Stimulated activated naive CD4-positive, alpha-beta T cell treated with Interleukin-2 at 50 U/mL for 16 hours (primary cell): ENCODE data around the gene SSX4.
"Not testable (repeated sequence)": the region's sequence is repeated elsewhere in the genome, so short reads cannot be mapped to it uniquely, and the experiment has no call there.

ENCODE experiments used
- DNase-seq: peaks from one replicate; lab custom pipeline; 2025; lab: John Stamatoyannopoulos, UW

The SSX4 gene, protein sequence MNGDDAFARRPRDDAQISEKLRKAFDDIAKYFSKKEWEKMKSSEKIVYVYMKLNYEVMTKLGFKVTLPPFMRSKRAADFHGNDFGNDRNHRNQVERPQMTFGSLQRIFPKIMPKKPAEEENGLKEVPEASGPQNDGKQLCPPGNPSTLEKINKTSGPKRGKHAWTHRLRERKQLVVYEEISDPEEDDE

DNA sequence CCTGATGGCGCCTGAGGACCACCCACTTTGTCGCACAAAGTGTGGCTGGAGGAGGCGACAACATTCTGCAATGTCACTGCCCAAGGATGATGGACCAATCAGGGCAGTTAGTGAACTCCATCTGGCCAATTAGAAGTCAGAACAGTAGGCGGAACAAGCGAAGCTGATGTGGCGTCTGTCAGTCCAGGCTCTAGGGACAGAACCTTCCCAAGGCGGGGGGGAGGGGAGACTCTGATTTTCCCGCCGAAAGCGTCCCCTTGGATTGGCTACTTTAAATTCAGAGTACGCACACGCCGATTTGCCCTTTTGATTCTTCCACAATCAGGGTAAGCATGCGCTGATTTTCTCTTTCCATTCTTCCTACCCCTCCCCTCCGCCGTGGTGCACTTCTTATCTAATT, at the start of gene SSX4:
Gene SSX4, plus strand, starts transcription at position 301 of the 400 bp plus-strand sequence. CDS start 515 bp downstream, outside the sequence.
- not testable (repeated sequence) for DNase-seq

DNA sequence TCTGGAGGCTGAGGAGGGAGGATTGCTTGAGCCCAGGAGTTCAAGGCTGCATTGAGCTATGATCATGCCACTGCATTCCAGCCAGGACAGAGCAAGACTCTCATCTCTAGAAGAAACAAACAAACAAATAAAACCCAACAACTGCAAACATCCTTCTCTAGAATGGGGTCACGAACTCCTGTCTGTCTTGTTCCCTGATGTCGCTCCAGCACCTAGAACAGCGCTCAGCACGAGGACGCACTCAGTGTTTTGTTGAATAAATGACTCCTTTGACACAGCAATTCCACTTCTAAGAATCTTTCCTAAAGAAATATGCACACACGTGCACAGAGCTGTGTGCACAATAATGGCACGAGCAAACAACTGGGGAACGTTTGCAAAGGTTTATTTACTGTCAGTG, 37.3 kb upstream of the SSX4 start:
- DNase-seq, result not testable (repeated sequence)

DNA sequence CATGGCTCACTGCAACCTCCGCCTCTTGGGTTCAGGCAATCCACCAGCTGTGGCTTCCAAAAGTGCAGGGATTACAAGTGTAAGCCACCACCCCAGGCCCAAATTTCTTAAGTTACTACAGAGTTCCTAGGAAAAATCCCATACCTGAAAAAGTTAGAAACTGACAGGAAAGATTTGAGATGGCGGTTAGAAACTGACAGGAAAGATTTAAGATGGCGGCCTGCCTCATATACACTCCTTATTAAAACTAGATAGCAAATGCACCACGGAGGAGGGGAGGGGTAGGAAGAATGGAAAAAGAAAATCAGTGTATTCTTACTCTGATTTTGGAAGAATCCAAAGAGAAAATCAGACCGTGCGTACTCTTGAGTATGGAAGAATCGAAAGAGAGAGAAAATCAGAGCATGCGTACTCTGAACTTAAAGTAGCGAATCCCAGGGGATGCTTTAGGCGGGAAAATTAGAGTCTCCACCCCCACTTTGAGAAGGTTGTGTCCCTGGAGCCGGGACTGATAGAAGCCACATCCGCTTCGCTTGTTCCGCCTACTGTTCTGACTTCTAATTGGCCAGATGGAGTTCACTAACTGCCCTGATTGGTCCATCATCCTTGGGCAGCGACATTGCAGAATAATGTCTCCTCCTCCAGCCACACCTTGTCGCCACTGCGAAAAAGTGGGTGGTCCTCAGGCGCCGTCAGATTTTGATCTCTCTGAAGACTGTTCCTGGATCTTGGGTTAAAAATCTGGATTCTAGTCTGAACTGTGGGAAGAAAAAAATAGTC, 26.8 kb upstream of the SSX4 start, which contains the start of gene SSX3:
Gene SSX3, minus strand, starts transcription at position 389 of the 780 bp plus-strand sequence. CDS start 1,454 bp downstream, outside the sequence.
- not testable (repeated sequence) for DNase-seq

DNA sequence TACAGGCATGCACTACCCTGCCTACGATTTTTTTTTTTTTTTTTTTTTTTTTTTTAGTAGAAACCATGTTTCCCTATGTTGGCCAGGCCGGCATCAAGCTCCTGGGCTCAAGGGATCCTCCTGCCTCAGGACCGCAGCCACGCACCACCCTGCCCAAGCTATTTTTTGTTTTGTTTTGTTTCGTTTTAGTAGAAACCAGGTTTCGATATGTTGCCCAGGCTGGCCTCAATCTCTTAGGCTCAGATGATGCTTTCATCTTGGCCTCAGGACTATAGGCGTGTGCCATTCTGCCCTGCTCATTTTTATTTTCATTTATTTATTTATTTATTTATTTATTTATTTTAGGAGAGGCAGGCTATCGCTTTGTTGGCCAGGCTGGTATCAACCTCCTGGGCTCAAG, 25.7 kb upstream of the SSX4 start:
- DNase-seq, result no peak

DNA sequence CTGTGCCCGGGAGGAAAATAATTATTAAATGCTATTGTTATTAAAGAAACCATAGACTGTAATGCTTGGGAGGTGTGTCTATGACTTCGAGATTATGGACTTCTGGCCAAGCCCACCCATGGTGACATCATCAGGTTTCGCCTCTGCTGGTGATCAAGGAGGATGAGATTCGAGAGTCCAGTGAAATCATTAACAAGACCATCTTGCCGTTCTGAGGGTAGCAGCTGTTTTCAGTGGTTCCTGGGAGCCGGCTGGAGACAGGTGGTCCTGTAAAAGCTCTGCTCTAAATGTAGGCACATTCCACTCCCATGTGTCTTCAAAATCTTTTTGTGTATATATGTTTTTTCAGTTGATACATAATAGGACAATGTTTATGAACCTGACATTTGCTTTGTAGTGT, 24.1 kb upstream of the SSX4 start:
- DNase-seq, result not testable (repeated sequence)

DNA sequence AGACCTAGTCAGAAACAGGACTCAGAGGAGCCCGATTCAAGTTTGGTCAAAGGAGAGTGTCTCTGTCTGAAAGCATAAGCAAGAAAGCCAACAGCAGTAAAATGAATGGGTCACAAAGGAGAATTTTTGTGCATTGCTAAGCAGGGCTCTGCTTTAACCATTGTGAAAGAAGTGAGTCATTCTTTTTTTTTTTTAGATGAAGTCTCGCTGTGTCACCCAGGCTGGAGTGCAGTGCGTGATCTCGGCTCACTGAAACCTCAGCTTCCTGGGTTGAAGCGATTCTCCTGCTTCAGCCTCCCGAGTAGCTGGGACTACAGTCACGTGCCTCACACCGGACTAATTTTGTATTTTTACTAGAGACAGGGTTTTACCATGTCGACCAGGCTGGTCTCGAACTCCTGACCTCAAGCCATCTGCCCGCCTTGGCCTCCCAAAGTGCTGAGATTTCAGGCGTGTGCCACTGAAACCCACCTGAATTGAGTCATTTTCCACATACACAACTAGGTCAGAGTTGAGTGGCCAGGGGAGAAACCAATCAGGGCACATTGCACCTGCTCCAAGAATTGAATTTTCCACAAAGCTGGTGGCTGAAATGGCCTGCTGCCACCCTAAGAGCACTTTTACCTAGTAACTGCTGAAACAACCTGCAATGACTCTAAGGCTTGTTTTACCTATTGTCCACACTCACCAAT, 15.5 kb upstream of the SSX4 start:
- not testable (repeated sequence) for DNase-seq

DNA sequence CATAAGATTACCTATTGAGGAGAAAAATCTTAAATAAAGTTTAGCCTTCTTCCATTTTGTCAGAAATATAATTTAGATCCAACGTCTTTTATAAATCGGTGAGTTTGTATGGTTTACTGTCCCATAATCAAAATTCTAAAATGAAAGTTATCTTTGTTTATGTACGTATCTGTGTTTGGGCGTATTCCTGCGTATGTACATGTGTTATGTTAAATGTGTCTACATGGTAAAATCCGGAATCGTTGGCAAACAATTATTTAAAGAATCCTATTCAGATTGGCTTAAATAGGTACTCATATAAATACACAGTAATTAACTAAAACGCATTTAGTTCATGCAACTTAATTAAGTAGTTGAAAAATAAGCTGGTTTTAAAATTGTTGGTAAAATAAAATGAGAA, 12.9 kb upstream of the SSX4 start:
- not testable (repeated sequence) for DNase-seq

DNA sequence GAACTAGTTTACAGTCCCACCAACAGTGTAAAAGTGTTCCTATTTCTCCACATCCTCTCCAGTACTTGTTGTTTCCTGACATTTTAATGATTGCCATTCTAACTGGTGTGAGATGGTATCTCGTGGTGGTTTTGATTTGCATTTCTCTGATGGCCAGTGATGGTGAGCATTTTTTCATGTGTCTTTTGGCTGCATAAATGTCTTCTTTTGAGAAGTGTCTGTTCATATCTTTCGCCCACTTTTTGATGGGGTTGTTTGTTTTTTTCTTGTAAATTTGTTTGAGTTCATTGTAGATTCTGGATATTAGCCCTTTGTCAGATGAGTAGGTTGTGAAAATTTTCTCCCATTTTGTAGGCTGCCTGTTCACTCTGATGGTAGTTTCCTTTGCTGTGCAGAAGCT, 13.6 kb downstream of the SSX4 start:
- DNase-seq, result not testable (repeated sequence)

DNA sequence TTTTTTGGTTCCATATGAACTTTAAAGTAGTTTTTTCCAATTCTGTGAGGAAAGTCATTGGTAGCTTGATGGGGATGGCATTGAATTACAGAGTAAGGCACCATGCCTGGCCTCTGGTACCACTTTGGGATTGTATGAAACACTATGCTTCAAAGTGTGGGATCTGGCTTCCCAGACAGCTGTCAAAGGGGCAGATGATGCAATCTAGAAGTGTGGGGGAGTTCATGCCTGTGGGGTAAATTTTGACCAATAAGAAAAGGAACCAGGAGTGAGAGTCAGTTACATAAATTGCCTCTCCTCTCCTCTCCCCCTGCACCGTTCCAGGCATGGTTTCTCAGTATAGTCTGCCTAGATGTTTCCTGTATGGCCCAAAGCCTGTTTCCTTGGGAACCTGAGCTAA, 14.5 kb downstream of the SSX4 start:
- not testable (repeated sequence) for DNase-seq

DNA sequence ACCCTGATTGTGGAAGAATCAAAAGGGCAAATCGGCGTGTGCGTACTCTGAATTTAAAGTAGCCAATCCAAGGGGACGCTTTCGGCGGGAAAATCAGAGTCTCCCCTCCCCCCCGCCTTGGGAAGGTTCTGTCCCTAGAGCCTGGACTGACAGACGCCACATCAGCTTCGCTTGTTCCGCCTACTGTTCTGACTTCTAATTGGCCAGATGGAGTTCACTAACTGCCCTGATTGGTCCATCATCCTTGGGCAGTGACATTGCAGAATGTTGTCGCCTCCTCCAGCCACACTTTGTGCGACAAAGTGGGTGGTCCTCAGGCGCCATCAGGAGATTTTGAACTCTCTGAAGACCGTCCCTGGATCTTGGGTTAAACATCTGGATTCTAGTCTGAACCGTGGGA, 28.5 kb downstream of the SSX4 start, which contains the start of gene SSX4B:
Gene SSX4B, minus strand, starts transcription at position 101 of the 400 bp plus-strand sequence. CDS start 588 bp downstream, outside the sequence.
- DNase-seq, result not testable (repeated sequence)

DNA sequence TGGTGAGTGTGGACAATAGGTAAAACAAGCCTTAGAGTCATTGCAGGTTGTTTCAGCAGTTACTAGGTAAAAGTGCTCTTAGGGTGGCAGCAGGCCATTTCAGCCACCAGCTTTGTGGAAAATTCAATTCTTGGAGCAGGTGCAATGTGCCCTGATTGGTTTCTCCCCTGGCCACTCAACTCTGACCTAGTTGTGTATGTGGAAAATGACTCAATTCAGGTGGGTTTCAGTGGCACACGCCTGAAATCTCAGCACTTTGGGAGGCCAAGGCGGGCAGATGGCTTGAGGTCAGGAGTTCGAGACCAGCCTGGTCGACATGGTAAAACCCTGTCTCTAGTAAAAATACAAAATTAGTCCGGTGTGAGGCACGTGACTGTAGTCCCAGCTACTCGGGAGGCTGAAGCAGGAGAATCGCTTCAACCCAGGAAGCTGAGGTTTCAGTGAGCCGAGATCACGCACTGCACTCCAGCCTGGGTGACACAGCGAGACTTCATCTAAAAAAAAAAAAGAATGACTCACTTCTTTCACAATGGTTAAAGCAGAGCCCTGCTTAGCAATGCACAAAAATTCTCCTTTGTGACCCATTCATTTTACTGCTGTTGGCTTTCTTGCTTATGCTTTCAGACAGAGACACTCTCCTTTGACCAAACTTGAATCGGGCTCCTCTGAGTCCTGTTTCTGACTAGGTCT, 43.8 kb downstream of the SSX4 start:
- DNase-seq, result not testable (repeated sequence)

DNA sequence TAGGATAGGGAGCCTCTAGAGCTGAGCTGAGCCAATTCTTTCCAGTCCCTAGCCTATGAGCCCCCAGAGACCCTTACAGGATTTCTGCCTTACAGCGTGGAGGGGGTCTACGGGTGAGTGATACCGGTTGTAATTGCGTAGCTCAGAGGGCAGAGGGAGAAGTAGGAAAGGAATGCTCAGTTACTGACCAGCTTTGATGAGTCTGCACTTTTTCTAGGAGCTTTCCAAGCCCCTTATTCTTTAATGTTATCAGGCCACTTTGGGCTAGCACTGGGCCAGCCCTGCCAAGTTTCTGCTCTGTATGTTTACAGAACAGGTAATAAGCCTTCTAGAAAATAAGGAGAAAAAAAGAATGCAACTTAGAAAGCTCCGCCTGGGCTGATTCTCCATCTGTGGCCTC, 46.3 kb downstream of the SSX4 start:
- not testable (repeated sequence) for DNase-seq

DNA sequence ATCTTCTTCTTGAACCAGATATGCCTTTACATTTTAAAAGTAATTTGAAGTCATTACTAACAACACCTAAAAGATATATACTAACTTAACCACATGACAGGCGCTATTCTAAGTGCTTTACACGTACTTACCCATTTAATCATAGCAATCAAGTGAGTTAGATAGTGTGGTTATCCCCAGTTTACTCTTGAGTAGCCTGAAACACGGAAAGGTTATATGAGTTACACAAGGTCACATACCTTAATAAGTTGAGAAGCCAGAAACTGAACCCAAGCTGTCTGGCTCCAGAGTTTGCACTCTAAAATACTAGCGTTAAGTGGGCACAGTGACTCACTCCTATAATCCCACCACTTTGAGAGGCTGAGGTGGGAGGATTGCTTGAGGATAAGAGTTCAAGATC, 46.8 kb downstream of the SSX4 start:
- DNase-seq, result not testable (repeated sequence)

DNA sequence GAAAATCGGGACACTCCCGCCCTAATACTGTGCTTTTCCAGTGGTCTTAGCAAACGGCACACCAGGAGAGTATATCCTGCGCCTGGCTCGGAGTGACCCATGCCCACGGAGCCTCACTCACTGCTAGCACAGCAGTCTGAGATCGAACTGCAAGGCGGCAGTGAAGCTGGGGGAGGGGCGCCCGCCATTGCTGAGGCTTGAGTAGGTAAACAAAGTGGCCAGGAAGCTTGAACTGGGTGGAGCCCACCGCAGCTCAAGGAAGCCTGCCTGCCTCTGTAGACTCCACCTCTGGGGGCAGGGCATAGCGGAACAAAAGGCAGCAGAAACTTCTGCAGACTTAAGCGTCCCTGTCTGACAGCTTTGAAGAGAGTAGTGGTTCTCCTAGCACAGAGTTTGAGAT, 50.4 kb downstream of the SSX4 start:
- DNase-seq, result not testable (repeated sequence)
